ENCODE results near the gene BBS9. TPM values are rescaled to one million over a fixed set of nuclear protein-coding genes. Genes with fewer than 3 reads are reported as not detected.
A peak's percentile ranks its signal among the peaks of the same experiment; 100 is the strongest.
"Not testable (repeated sequence)": the region's sequence is repeated elsewhere in the genome, so short reads cannot be mapped to it uniquely, and the experiment has no call there.

The BBS9 gene
- polyA plus RNA-seq, 4 donors: 2.0 to 8.8 (median 3.0) TPM

- 93 to 100% (median 94%) methylated on average over 2 of the region's 2 CpGs for WGBS, 3 donors
- FAIRE-seq: no peak
- Histone ChIP-seq H3K27me3 (ENCODE audit: control insufficient read depth in 3 of 3, insufficient read depth in 3 of 3, low read length in 3 of 3) (no peaks in the 10 kb centered on the region), H3K9me3 (ENCODE audit: control insufficient read depth in 2 of 2, insufficient read depth in 1 of 2, low read depth in 1 of 2, low read length in 1 of 2) (peaks cover 0 to 26% of the 10 kb centered on the region in 2 donors), H3K27ac (ENCODE audit: low read depth in 1 of 3, low read length in 2 of 3) (no peak overlapping the region), H3K4me3 (ENCODE audit: low read depth in 1 of 3, low read length in 3 of 3) (no peak overlapping the region), H3K4me1 (ENCODE audit: control insufficient read depth in 3 of 3, insufficient read depth in 2 of 3, low read depth in 1 of 3, low read length in 2 of 3) (no peaks in the 10 kb centered on the region), H3K36me3 (ENCODE audit: control insufficient read depth in 3 of 3, insufficient read depth in 2 of 3, low read depth in 1 of 3, low read length in 3 of 3) (peaks cover 0 to 3% (median 0%) of the 10 kb centered on the region in 3 donors)
- no peak for DNase-seq
These were observed 147.4 kb downstream of the BBS9 start for GRCh38 chr7:33276729-33277128.

- Histone ChIP-seq H3K27me3 (ENCODE audit: control insufficient read depth in 3 of 3, insufficient read depth in 3 of 3, low read length in 3 of 3) (no peaks in the 10 kb centered on the region), H3K4me1 (ENCODE audit: control insufficient read depth in 3 of 3, insufficient read depth in 2 of 3, low read depth in 1 of 3, low read length in 2 of 3) (no peaks in the 10 kb centered on the region), H3K4me3 (ENCODE audit: low read depth in 1 of 3, low read length in 3 of 3) (no peak overlapping the region), H3K36me3 (ENCODE audit: control insufficient read depth in 3 of 3, insufficient read depth in 2 of 3, low read depth in 1 of 3, low read length in 3 of 3) (peaks cover 0 to 3% (median 0%) of the 10 kb centered on the region in 3 donors), H3K27ac (ENCODE audit: low read depth in 1 of 3, low read length in 2 of 3) (no peak overlapping the region), H3K9me3 (ENCODE audit: control insufficient read depth in 2 of 2, insufficient read depth in 1 of 2, low read depth in 1 of 2, low read length in 1 of 2) (peaks cover 0 to 28% of the 10 kb centered on the region in 2 donors)
- 93 to 96% (median 95%) methylated on average over 3 of the region's 3 CpGs for WGBS, 3 donors
- no peak for FAIRE-seq
- no peak for DNase-seq
These were observed 148.7 kb downstream of the BBS9 start for GRCh38 chr7:33278095-33278494.

DNA sequence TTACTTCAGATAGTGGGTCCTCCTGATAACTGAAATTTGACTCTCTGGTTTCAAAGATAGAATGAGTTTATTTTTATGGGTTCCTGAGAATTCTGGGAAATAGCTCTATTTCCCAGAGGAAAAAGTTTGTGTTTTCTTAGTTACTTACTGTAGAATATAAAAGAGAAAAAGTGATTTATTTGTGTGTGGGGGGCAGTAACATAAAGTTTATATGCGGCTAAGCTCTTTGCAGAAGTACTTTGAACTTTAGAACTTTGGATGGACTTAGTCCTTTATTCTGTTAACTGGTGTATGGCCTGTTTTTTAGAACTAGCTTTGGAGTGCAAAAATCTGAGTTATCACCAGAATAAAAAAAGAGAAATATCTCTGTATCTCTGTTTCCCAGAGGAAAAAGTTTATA lies 157.1 kb downstream of the BBS9 start:
- DNase-seq (no peak), FAIRE-seq (no peak)
- no peaks in the 10 kb centered on the region for H3K27me3 ChIP-seq (ENCODE audit: control insufficient read depth in 3 of 3, insufficient read depth in 3 of 3, low read length in 3 of 3)
- H3K9me3 ChIP-seq (ENCODE audit: control insufficient read depth in 2 of 2, insufficient read depth in 1 of 2, low read depth in 1 of 2, low read length in 1 of 2): peaks cover 0 to 13% of the 10 kb centered on the region in 2 donors
- no peak overlapping the region for H3K27ac ChIP-seq (ENCODE audit: low read depth in 1 of 3, low read length in 2 of 3)
- WGBS, 3 donors: 73 to 83% (median 78%) methylated on average over 1 of the region's 1 CpG
- H3K36me3 ChIP-seq (ENCODE audit: control insufficient read depth in 3 of 3, insufficient read depth in 2 of 3, low read depth in 1 of 3, low read length in 3 of 3): peaks cover 0 to 2% (median 0%) of the 10 kb centered on the region in 3 donors
- no peak overlapping the region for H3K4me3 ChIP-seq (ENCODE audit: low read depth in 1 of 3, low read length in 3 of 3)
- H3K4me1 ChIP-seq (ENCODE audit: control insufficient read depth in 3 of 3, insufficient read depth in 2 of 3, low read depth in 1 of 3, low read length in 2 of 3): no peaks in the 10 kb centered on the region

GRCh38 chr7:33287738-33288137 lies 158.4 kb downstream of the BBS9 start:
- 86 to 97% (median 93%) methylated on average over 3 of the region's 3 CpGs for WGBS, 3 donors

DNA sequence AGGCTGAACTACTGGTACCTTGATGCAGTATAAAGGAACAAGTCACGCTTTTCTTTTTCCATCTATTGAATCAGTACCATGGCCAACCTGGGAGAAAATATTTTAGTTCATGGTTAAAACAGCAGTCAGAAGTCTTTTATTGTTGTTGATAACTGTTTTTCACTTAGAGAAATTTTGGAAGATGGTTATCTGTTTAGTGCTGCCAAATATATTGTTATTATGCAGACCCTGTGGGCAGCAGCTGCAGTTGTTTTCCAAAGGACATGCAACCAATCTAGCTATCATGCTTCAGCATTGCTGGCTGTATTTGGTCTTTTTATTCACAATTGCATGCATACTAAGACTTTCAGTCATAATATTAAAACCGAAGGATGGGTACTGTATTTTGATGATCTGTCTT lies 169.5 kb downstream of the BBS9 start:
- H3K36me3 ChIP-seq (ENCODE audit: control insufficient read depth in 3 of 3, insufficient read depth in 2 of 3, low read depth in 1 of 3, low read length in 3 of 3): no peaks in the 10 kb centered on the region
- H3K27me3 ChIP-seq (ENCODE audit: control insufficient read depth in 3 of 3, insufficient read depth in 3 of 3, low read length in 3 of 3): no peaks in the 10 kb centered on the region
- DNase-seq: no peak
- no peak overlapping the region for H3K4me3 ChIP-seq (ENCODE audit: low read depth in 1 of 3, low read length in 3 of 3)
- no peaks in the 10 kb centered on the region for H3K4me1 ChIP-seq (ENCODE audit: control insufficient read depth in 3 of 3, insufficient read depth in 2 of 3, low read depth in 1 of 3, low read length in 2 of 3)
- FAIRE-seq: no peak
- 92 to 96% (median 92%) methylated on average over 2 of the region's 2 CpGs for WGBS, 3 donors
- H3K27ac ChIP-seq (ENCODE audit: low read depth in 1 of 3, low read length in 2 of 3): no peak overlapping the region
- H3K9me3 ChIP-seq (ENCODE audit: control insufficient read depth in 2 of 2, insufficient read depth in 1 of 2, low read depth in 1 of 2, low read length in 1 of 2): peaks cover 0 to 8% of the 10 kb centered on the region in 2 donors

More at GRCh38 chr7:33287738-33288137, 158.4 kb downstream of the BBS9 start:
- DNase-seq: no peak
- Histone ChIP-seq H3K36me3 (ENCODE audit: control insufficient read depth in 3 of 3, insufficient read depth in 2 of 3, low read depth in 1 of 3, low read length in 3 of 3) (peaks cover 0 to 2% (median 0%) of the 10 kb centered on the region in 3 donors), H3K9me3 (ENCODE audit: control insufficient read depth in 2 of 2, insufficient read depth in 1 of 2, low read depth in 1 of 2, low read length in 1 of 2) (peaks cover 0 to 11% of the 10 kb centered on the region in 2 donors), H3K4me3 (ENCODE audit: low read depth in 1 of 3, low read length in 3 of 3) (no peak overlapping the region), H3K4me1 (ENCODE audit: control insufficient read depth in 3 of 3, insufficient read depth in 2 of 3, low read depth in 1 of 3, low read length in 2 of 3) (no peaks in the 10 kb centered on the region), H3K27me3 (ENCODE audit: control insufficient read depth in 3 of 3, insufficient read depth in 3 of 3, low read length in 3 of 3) (no peaks in the 10 kb centered on the region), H3K27ac (ENCODE audit: low read depth in 1 of 3, low read length in 2 of 3) (no peak overlapping the region)
- no peak for FAIRE-seq

- DNase-seq (no peak), FAIRE-seq (peak; percentile 67)
- Histone ChIP-seq H3K36me3 (ENCODE audit: control insufficient read depth in 3 of 3, insufficient read depth in 2 of 3, low read depth in 1 of 3, low read length in 3 of 3) (no peaks in the 10 kb centered on the region), H3K4me1 (ENCODE audit: control insufficient read depth in 3 of 3, insufficient read depth in 2 of 3, low read depth in 1 of 3, low read length in 2 of 3) (no peaks in the 10 kb centered on the region), H3K27ac (ENCODE audit: low read depth in 1 of 3, low read length in 2 of 3) (no peak overlapping the region), H3K9me3 (ENCODE audit: control insufficient read depth in 2 of 2, insufficient read depth in 1 of 2, low read depth in 1 of 2, low read length in 1 of 2) (peaks cover 0 to 13% of the 10 kb centered on the region in 2 donors), H3K27me3 (ENCODE audit: control insufficient read depth in 3 of 3, insufficient read depth in 3 of 3, low read length in 3 of 3) (no peaks in the 10 kb centered on the region), H3K4me3 (ENCODE audit: low read depth in 1 of 3, low read length in 3 of 3) (no peak overlapping the region)
- 83 to 87% (median 87%) methylated on average over 2 of the region's 2 CpGs for WGBS, 3 donors
These were observed 170.1 kb downstream of the BBS9 start for GRCh38 chr7:33299425-33299824.

DNA sequence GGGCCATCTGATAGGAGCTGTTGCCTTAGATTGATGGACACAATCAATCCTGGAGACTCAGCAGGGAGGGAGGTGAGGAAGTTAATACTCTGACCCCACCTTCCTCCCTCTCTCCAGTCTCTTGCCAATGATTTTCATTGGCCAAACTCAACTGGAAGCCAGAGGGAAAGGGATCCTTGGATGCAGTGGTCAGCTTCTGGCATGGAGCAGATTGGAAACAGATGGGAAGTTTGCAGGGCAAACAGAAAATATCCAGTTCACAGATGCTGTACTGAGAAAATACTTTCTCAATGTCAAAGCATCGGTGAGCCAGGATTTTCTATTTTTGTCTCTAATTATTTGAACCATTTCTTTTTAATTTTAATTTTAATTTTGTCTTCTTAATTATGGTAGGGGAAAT lies 170.8 kb downstream of the BBS9 start:
- H3K4me3 ChIP-seq (ENCODE audit: low read depth in 1 of 3, low read length in 3 of 3): no peak overlapping the region
- FAIRE-seq (no peak), DNase-seq (no peak)
- H3K27ac ChIP-seq (ENCODE audit: low read depth in 1 of 3, low read length in 2 of 3): no peak overlapping the region
- no peaks in the 10 kb centered on the region for H3K4me1 ChIP-seq (ENCODE audit: control insufficient read depth in 3 of 3, insufficient read depth in 2 of 3, low read depth in 1 of 3, low read length in 2 of 3)
- H3K9me3 ChIP-seq (ENCODE audit: control insufficient read depth in 2 of 2, insufficient read depth in 1 of 2, low read depth in 1 of 2, low read length in 1 of 2): peaks cover 0 to 13% of the 10 kb centered on the region in 2 donors
- 97 to 100% (median 98%) methylated on average over 1 of the region's 1 CpG for WGBS, 3 donors
- no peaks in the 10 kb centered on the region for H3K36me3 ChIP-seq (ENCODE audit: control insufficient read depth in 3 of 3, insufficient read depth in 2 of 3, low read depth in 1 of 3, low read length in 3 of 3)
- no peaks in the 10 kb centered on the region for H3K27me3 ChIP-seq (ENCODE audit: control insufficient read depth in 3 of 3, insufficient read depth in 3 of 3, low read length in 3 of 3)

DNA sequence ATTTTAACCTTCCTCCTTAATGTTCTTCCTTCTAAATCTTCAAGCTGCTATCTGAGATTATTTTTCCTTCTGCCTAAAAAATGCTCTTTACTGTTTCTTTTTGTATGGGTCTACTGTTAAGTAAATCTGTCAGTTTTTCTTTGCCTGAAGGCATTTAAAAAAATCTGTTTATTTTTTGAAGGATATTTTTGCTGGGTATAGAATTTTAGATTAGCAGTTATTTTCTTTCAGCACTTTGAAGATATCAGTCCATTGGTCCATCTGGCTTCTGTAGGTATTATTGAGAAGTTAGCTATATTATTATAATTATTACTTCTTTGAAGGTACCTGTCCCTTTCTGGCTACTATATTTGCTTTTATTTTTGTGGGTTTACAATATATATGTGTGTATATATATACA lies 171.4 kb downstream of the BBS9 start:
- no peak for FAIRE-seq
- no peak for DNase-seq
- no peaks in the 10 kb centered on the region for H3K36me3 ChIP-seq (ENCODE audit: control insufficient read depth in 3 of 3, insufficient read depth in 2 of 3, low read depth in 1 of 3, low read length in 3 of 3)

DNA sequence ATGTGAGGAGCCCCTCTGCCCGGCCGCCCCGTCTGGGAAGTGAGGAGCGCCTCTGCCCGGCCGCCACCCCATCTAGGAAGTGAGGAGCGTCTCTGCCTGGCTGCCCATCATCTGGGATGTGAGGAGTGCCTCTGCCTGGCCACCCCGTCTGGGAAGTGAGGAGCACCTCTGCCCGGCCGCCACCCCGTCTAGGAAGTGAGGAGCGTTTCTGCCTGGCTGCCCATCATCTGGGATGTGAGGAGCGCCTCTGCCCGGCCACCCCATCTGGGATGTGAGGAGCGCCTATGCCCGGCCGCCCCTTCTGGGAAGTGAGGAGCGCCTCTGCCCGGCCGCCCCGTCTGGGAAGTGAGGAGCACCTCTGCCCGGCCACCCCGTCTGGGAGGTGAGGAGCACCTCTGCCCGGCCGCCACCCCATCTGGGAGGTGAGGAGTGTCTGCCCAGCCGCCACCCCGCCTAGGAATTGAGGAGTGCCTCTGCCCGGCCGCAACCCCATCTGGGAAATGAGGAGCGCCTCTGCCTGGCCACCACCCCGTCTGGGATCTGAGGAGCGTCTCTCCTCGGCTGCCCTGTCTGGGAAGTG lies 174.7 kb downstream of the BBS9 start:
- not testable (repeated sequence) for H3K27ac ChIP-seq (ENCODE audit: low read depth in 1 of 3, low read length in 2 of 3); H3K4me1 ChIP-seq (ENCODE audit: control insufficient read depth in 3 of 3, insufficient read depth in 2 of 3, low read depth in 1 of 3, low read length in 2 of 3); H3K36me3 ChIP-seq (ENCODE audit: control insufficient read depth in 3 of 3, insufficient read depth in 2 of 3, low read depth in 1 of 3, low read length in 3 of 3); DNase-seq; FAIRE-seq; H3K27me3 ChIP-seq (ENCODE audit: control insufficient read depth in 3 of 3, insufficient read depth in 3 of 3, low read length in 3 of 3); H3K4me3 ChIP-seq (ENCODE audit: low read depth in 1 of 3, low read length in 3 of 3)
- H3K9me3 ChIP-seq (ENCODE audit: control insufficient read depth in 2 of 2, insufficient read depth in 1 of 2, low read depth in 1 of 2, low read length in 1 of 2): peaks cover 0 to 13% of the 10 kb centered on the region in 2 donors
- 95 to 96% (median 96%) methylated on average over 33 of the region's 33 CpGs for WGBS, 3 donors

More for the DNA sequence above, 171.4 kb downstream of the BBS9 start:
- H3K27ac ChIP-seq (ENCODE audit: low read depth in 1 of 3, low read length in 2 of 3): no peak overlapping the region
- H3K27me3 ChIP-seq (ENCODE audit: control insufficient read depth in 3 of 3, insufficient read depth in 3 of 3, low read length in 3 of 3): no peaks in the 10 kb centered on the region
- peaks cover 0 to 13% of the 10 kb centered on the region in 2 donors for H3K9me3 ChIP-seq (ENCODE audit: control insufficient read depth in 2 of 2, insufficient read depth in 1 of 2, low read depth in 1 of 2, low read length in 1 of 2)
- H3K4me3 ChIP-seq (ENCODE audit: low read depth in 1 of 3, low read length in 3 of 3): no peak overlapping the region
- no peaks in the 10 kb centered on the region for H3K4me1 ChIP-seq (ENCODE audit: control insufficient read depth in 3 of 3, insufficient read depth in 2 of 3, low read depth in 1 of 3, low read length in 2 of 3)

Data from small intestine (tissue), 7 donors.